GM23338 (cell line): ENCODE results near the gene SIPA1. TPM values are rescaled to one million over a fixed set of nuclear protein-coding genes. Genes with fewer than 3 reads are reported as not detected.
A peak's percentile ranks its signal among the peaks of the same experiment; 100 is the strongest.

Experiments
- ATAC-seq: fragments of 200-7000 bp; cut with Tn5 transposase; 3 replicates; pipeline ENCODE4 v1.9.1; 2020
- DNase-seq: peaks from one replicate; pipeline ENCODE4 v3.0.0-alpha.2; 2015; ENCODE audit warnings: low spot score
- H2AFZ ChIP-seq: fragments of 200-600 bp; sonication (generic); 2 replicates; pipeline ENCODE4 v1.8.0; 2016; ENCODE audit warnings: antibody characterized with exemption, mild to moderate bottlenecking, moderate library complexity
- H3F3A ChIP-seq: fragments of 200-600 bp; sonication (generic); replicated peaks from 2 replicates; pipeline ENCODE4 v1.8.0; 2017; ENCODE audit warnings: antibody characterized with exemption, mixed run types, low read depth
- H3K27ac ChIP-seq: fragments of 200-600 bp; sonication (generic); 2 replicates; pipeline ENCODE4 v1.6.1; 2016; ENCODE audit warnings: low read depth
- H3K27me3 ChIP-seq: fragments of 200-600 bp; sonication (generic); 2 replicates; pipeline ENCODE4 v1.8.0; 2016; ENCODE audit warnings: mild to moderate bottlenecking, mixed run types, moderate library complexity; ENCODE audit not compliant: insufficient read depth
- H3K36me3 ChIP-seq: fragments of 200-600 bp; sonication (generic); 2 replicates; pipeline ENCODE4 v1.8.0; 2016; ENCODE audit warnings: mild to moderate bottlenecking; ENCODE audit not compliant: insufficient read depth
- H3K4me1 ChIP-seq: fragments of 200-600 bp; sonication (generic); 2 replicates; pipeline ENCODE4 v1.8.0; 2016; ENCODE audit warnings: mild to moderate bottlenecking, moderate library complexity; ENCODE audit not compliant: insufficient read depth
- H3K4me2 ChIP-seq: fragments of 200-600 bp; sonication (generic); 2 replicates; pipeline ENCODE4 v1.7.1; 2017; ENCODE audit warnings: mixed run types
- H3K4me3 ChIP-seq: fragments of 200-600 bp; sonication (generic); 2 replicates; pipeline ENCODE4 v1.6.1; 2016; ENCODE audit warnings: mixed run types
- H3K79me2 ChIP-seq: fragments of 200-600 bp; sonication (generic); replicated peaks from 2 replicates; pipeline ENCODE4 v1.8.0; 2017; ENCODE audit warnings: mild to moderate bottlenecking; ENCODE audit not compliant: insufficient read depth
- H3K9me2 ChIP-seq: fragments of 200-600 bp; sonication (generic); 2 replicates; pipeline ENCODE4 v1.8.0; 2017; ENCODE audit not compliant: insufficient read depth
- H4K20me1 ChIP-seq: fragments of 200-600 bp; sonication (generic); replicated peaks from 2 replicates; pipeline ENCODE4 v1.8.0; 2017; ENCODE audit warnings: mild to moderate bottlenecking; ENCODE audit not compliant: insufficient read depth
- H3K27ac Mint-ChIP-seq: 2 replicates; pipeline ENCODE4 v1.8.0; 2020; ENCODE audit warnings: inconsistent platforms, mild to moderate bottlenecking, moderate library complexity, mixed read lengths
- H3K27me3 Mint-ChIP-seq: 3 replicates; pipeline ENCODE4 v1.8.0; 2022; ENCODE audit warnings: low read depth, mild to moderate bottlenecking, moderate library complexity, mixed read lengths, inconsistent platforms; ENCODE audit not compliant: insufficient read depth, poor library complexity
- H3K36me3 Mint-ChIP-seq: 3 replicates; pipeline ENCODE4 v1.8.0; 2021; ENCODE audit warnings: low read depth, mild to moderate bottlenecking, inconsistent platforms, moderate library complexity, mixed read lengths
- H3K4me1 Mint-ChIP-seq: 3 replicates; pipeline ENCODE4 v1.8.0; 2020; ENCODE audit warnings: mild to moderate bottlenecking, inconsistent platforms, mixed read lengths
- H3K4me3 Mint-ChIP-seq: 3 replicates; pipeline ENCODE4 v1.8.0; 2021; ENCODE audit warnings: moderate library complexity, mild to moderate bottlenecking, inconsistent platforms, mixed read lengths
- H3K9me3 Mint-ChIP-seq: 3 replicates; pipeline ENCODE4 v1.8.0; 2020; ENCODE audit warnings: moderate library complexity, mild to moderate bottlenecking, inconsistent platforms, mixed read lengths
- EZH2phosphoT487 ChIP-seq: fragments of 200-600 bp; sonication (generic); IDR thresholded peaks from one replicate; pipeline ENCODE4 v1.8.1; 2018; ENCODE audit warnings: antibody characterized with exemption; ENCODE audit not compliant: unreplicated experiment
- JUNB ChIP-seq: IDR thresholded peaks from one replicate; pipeline ENCODE4 v1.6.1; 2016; ENCODE audit warnings: antibody characterized with exemption; ENCODE audit not compliant: unreplicated experiment
- POLR2AphosphoS5 ChIP-seq: IDR thresholded peaks from 2 replicates; pipeline ENCODE4 v1.6.1; 2016; ENCODE audit warnings: antibody characterized with exemption, low read depth
- STAT1 ChIP-seq: IDR thresholded peaks from one replicate; pipeline ENCODE4 v1.6.1; 2016; ENCODE audit warnings: antibody characterized with exemption; ENCODE audit not compliant: unreplicated experiment
- polyA plus RNA-seq: library from polyadenylated mRNA; unstranded; fragments of >200 nt; fragmentation: Nextera tagmentation; extraction: Ambion mirVana; gene quantifications from 2 replicates; pipeline ENCODE4 v1.2.1, GENCODE V29; 2016
- total RNA-seq: library from RNA; depleted of rRNA; stranded (reverse); fragments of >200 nt; shearing (Covaris generic); gene quantifications from 2 replicates; pipeline ENCODE4 v1.2.3, GENCODE V29; 2014
- TF ChIP-seq, protein P1 (sequence below): fragments of 250-450 bp; sonication (Bioruptor Pico); IDR thresholded peaks from 2 replicates; pipeline ENCODE4 v1.5.0; 2020; ENCODE audit warnings: mild to moderate bottlenecking, moderate library complexity
- TF ChIP-seq, protein P2 (sequence below): IDR thresholded peaks from one replicate; pipeline ENCODE4 v1.6.1; 2018; ENCODE audit warnings: antibody characterized with exemption; ENCODE audit not compliant: unreplicated experiment
- TF ChIP-seq, protein P3 (sequence below): IDR thresholded peaks from 2 replicates; pipeline ENCODE4 v1.6.1; 2016; ENCODE audit warnings: antibody characterized with exemption

Gene SIPA1
- total and polyA plus RNA-seq, 2 experiments from 2014 or later = 50.1 to 54.6 TPM

DNA sequence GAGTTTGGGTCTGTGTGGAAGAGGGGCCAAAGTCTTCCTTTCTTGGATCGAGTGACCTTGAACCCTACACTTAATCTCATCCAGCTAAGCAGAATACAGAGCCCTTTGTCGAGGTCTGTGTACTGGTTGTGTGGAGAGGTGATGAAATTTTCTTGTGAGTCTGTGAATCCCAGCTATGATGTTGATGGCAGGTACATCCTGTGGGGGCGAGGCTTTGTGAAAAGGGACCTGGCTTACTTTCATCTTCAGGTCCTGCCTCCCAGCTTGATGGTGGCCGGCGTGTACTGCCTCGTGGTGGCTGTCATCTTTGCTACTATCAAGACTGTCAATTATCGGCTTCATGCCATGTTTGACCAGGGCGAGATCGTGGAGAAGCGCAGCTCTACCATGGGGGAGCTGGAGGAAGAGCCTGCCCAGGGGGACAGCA, 21.3 kb upstream of the SIPA1 start (continued):
- TF ChIP-seq, protein P1, sequence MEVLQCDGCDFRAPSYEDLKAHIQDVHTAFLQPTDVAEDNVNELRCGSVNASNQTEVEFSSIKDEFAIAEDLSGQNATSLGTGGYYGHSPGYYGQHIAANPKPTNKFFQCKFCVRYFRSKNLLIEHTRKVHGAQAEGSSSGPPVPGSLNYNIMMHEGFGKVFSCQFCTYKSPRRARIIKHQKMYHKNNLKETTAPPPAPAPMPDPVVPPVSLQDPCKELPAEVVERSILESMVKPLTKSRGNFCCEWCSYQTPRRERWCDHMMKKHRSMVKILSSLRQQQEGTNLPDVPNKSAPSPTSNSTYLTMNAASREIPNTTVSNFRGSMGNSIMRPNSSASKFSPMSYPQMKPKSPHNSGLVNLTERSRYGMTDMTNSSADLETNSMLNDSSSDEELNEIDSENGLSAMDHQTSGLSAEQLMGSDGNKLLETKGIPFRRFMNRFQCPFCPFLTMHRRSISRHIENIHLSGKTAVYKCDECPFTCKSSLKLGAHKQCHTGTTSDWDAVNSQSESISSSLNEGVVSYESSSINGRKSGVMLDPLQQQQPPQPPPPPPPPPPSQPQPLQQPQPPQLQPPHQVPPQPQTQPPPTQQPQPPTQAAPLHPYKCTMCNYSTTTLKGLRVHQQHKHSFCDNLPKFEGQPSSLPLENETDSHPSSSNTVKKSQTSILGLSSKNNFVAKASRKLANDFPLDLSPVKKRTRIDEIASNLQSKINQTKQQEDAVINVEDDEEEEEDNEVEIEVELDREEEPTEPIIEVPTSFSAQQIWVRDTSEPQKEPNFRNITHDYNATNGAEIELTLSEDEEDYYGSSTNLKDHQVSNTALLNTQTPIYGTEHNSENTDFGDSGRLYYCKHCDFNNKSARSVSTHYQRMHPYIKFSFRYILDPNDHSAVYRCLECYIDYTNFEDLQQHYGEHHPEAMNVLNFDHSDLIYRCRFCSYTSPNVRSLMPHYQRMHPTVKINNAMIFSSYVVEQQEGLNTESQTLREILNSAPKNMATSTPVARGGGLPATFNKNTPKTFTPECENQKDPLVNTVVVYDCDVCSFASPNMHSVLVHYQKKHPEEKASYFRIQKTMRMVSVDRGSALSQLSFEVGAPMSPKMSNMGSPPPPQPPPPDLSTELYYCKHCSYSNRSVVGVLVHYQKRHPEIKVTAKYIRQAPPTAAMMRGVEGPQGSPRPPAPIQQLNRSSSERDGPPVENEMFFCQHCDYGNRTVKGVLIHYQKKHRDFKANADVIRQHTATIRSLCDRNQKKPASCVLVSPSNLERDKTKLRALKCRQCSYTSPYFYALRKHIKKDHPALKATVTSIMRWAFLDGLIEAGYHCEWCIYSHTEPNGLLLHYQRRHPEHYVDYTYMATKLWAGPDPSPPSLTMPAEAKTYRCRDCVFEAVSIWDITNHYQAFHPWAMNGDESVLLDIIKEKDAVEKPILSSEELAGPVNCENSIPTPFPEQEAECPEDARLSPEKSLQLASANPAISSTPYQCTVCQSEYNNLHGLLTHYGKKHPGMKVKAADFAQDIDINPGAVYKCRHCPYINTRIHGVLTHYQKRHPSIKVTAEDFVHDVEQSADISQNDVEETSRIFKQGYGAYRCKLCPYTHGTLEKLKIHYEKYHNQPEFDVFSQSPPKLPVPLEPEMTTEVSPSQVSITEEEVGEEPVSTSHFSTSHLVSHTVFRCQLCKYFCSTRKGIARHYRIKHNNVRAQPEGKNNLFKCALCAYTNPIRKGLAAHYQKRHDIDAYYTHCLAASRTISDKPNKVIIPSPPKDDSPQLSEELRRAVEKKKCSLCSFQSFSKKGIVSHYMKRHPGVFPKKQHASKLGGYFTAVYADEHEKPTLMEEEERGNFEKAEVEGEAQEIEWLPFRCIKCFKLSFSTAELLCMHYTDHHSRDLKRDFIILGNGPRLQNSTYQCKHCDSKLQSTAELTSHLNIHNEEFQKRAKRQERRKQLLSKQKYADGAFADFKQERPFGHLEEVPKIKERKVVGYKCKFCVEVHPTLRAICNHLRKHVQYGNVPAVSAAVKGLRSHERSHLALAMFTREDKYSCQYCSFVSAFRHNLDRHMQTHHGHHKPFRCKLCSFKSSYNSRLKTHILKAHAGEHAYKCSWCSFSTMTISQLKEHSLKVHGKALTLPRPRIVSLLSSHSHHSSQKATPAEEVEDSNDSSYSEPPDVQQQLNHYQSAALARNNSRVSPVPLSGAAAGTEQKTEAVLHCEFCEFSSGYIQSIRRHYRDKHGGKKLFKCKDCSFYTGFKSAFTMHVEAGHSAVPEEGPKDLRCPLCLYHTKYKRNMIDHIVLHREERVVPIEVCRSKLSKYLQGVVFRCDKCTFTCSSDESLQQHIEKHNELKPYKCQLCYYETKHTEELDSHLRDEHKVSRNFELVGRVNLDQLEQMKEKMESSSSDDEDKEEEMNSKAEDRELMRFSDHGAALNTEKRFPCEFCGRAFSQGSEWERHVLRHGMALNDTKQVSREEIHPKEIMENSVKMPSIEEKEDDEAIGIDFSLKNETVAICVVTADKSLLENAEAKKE (CRISPR knock-in tag) = no peak
- TF ChIP-seq POLR2AphosphoS5 (no peak), STAT1 (no peak)
- TF ChIP-seq, protein P2, sequence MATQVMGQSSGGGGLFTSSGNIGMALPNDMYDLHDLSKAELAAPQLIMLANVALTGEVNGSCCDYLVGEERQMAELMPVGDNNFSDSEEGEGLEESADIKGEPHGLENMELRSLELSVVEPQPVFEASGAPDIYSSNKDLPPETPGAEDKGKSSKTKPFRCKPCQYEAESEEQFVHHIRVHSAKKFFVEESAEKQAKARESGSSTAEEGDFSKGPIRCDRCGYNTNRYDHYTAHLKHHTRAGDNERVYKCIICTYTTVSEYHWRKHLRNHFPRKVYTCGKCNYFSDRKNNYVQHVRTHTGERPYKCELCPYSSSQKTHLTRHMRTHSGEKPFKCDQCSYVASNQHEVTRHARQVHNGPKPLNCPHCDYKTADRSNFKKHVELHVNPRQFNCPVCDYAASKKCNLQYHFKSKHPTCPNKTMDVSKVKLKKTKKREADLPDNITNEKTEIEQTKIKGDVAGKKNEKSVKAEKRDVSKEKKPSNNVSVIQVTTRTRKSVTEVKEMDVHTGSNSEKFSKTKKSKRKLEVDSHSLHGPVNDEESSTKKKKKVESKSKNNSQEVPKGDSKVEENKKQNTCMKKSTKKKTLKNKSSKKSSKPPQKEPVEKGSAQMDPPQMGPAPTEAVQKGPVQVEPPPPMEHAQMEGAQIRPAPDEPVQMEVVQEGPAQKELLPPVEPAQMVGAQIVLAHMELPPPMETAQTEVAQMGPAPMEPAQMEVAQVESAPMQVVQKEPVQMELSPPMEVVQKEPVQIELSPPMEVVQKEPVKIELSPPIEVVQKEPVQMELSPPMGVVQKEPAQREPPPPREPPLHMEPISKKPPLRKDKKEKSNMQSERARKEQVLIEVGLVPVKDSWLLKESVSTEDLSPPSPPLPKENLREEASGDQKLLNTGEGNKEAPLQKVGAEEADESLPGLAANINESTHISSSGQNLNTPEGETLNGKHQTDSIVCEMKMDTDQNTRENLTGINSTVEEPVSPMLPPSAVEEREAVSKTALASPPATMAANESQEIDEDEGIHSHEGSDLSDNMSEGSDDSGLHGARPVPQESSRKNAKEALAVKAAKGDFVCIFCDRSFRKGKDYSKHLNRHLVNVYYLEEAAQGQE = no peak

DNA sequence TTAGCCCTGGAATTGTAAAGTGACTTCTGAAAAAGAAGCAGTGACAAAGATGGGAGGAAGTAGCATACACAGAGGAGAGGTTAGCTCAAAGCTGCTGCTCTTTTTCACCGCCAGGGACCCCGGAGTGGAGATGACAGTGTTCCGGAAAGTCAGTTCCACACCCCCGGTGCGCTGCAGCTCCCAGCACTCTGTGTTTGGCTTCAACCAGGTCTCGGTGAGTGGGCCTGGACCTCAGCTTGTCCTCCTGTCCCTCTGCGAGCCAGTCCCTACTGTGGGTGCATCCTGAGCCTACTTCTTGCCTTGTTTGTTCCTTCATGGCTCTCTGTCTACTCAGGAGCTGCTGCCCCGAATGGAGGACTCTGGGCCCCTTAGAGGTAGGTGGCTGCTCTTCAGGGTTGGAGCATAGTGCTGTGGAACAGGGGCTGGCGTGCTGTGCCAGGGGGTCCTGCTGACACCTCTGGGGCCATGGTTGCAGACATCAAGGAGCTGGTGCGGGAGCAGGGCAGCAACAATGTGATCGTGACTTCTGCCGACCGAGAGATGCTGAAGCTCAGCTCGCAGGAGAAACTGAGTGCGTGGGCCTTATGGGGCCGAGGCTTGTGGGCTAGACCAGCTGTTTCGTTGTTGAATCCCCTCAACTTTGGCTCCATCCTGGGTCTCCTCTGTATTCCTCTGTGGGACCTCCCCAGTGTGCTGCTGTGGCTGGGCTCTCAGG, 20.6 kb upstream of the SIPA1 start:
- TF ChIP-seq, protein P3, sequence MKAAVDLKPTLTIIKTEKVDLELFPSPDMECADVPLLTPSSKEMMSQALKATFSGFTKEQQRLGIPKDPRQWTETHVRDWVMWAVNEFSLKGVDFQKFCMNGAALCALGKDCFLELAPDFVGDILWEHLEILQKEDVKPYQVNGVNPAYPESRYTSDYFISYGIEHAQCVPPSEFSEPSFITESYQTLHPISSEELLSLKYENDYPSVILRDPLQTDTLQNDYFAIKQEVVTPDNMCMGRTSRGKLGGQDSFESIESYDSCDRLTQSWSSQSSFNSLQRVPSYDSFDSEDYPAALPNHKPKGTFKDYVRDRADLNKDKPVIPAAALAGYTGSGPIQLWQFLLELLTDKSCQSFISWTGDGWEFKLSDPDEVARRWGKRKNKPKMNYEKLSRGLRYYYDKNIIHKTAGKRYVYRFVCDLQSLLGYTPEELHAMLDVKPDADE = no peak
- TF ChIP-seq STAT1 (no peak), JUNB (no peak), EZH2phosphoT487 (no peak)
- H3K27ac ChIP-seq = no peak overlapping the region
- H3K9me2 ChIP-seq = no peaks in the 10 kb centered on the region
- ATAC-seq = no peak
- peak overlapping the region; percentile 97 for H3K4me2 ChIP-seq
- peaks cover 12% of the 10 kb centered on the region; the same call in 1 of the 2 replicates for H3K4me1 ChIP-seq
- DNase-seq = no peak
- no peaks in the 10 kb centered on the region for H3K27me3 ChIP-seq
- H4K20me1 ChIP-seq = peaks cover 14% of the 10 kb centered on the region
- H3F3A ChIP-seq = peaks cover 5% of the 10 kb centered on the region
- H3K27me3 Mint-ChIP-seq = peaks cover 21% of the 10 kb centered on the region
- peaks cover 11% of the 10 kb centered on the region for H3K4me1 Mint-ChIP-seq
- peaks cover 26% of the 10 kb centered on the region for H3K79me2 ChIP-seq
- no peak overlapping the region for H2AFZ ChIP-seq
- H3K36me3 Mint-ChIP-seq = peaks cover 23% of the 10 kb centered on the region
- peak overlapping the region; percentile 58; the same call in 1 of the 2 replicates for H3K4me3 ChIP-seq
- H3K4me3 Mint-ChIP-seq = peak overlapping the region; percentile 94
- H3K36me3 ChIP-seq = no peaks in the 10 kb centered on the region; the same call in 1 of the 2 replicates
- no peaks in the 10 kb centered on the region; the same call in 2 of the 3 replicates for H3K9me3 Mint-ChIP-seq
- no peak overlapping the region for H3K27ac Mint-ChIP-seq
